Panc1 (cell line): ENCODE measurements around the gene UGDH. TPM values are rescaled to one million over a fixed set of nuclear protein-coding genes. Genes with fewer than 3 reads are reported as not detected.

ENCODE experiments used
- ATAC-seq: fragments of 200-7000 bp; cut with Tn5 transposase; 2 replicates; pipeline ENCODE4 v1.9.1; 2020; ENCODE audit warnings: mild to moderate bottlenecking, moderate library complexity
- BruUV-seq: library from RNA; stranded (reverse); fragments of 400-500 nt; replicated peaks from 2 replicates; lab custom pipeline; 2021; lab: Mats Ljungman, UMichigan
- CTCF ChIA-PET: fragments of 300-600 bp; sonication (Branson Sonifier 250); formaldehyde crosslinking; loops from one replicate; lab custom pipeline; 2022; ENCODE audit warnings: antibody characterized with exemption; lab: Charles Lee
- POLR2A ChIA-PET: fragments of 300-600 bp; sonication (Branson Sonifier 250); formaldehyde crosslinking; loops from one replicate; lab custom pipeline; 2022; ENCODE audit warnings: antibody characterized with exemption; lab: Charles Lee
- DNase-seq: peaks from one replicate; pipeline ENCODE4 v3.0.0-alpha.2; 2010; ENCODE audit warnings: low read depth, low spot score
- H3K27ac ChIP-seq: 2 replicates; pipeline ENCODE4 v1.5.1; 2011; ENCODE audit warnings: mild to moderate bottlenecking, low read length, inconsistent platforms
- H3K27me3 ChIP-seq: fragments of 200-500 bp; sonication (Bioruptor generic); 2 replicates; pipeline ENCODE4 v1.6.0; 2014; ENCODE audit warnings: low read length, inconsistent platforms; ENCODE audit not compliant: control insufficient read depth, insufficient read depth
- H3K36me3 ChIP-seq: fragments of 200-500 bp; sonication (Bioruptor generic); 2 replicates; pipeline ENCODE4 v1.5.1; 2014; ENCODE audit warnings: inconsistent platforms, mild to moderate bottlenecking, low read length, moderate library complexity; ENCODE audit not compliant: control insufficient read depth, insufficient read depth
- H3K4me1 ChIP-seq: 2 replicates; pipeline ENCODE4 v1.5.1; 2011; ENCODE audit warnings: inconsistent platforms, mild to moderate bottlenecking, low read length, moderate library complexity; ENCODE audit not compliant: control insufficient read depth, insufficient read depth
- H3K4me3 ChIP-seq, 2 experiments: 2 replicates each; pipeline ENCODE4 v1.5.1; 2011 to 2012; ENCODE audit warnings: low read depth in 2 of 2, low read length in 2 of 2, mild to moderate bottlenecking in 2 of 2, inconsistent platforms in 1 of 2, moderate library complexity in 1 of 2
- H3K9me3 ChIP-seq: fragments of 200-500 bp; sonication (Bioruptor generic); 2 replicates; pipeline ENCODE4 v1.5.1; 2014; ENCODE audit warnings: low read depth, mild to moderate bottlenecking, inconsistent platforms, low read length, moderate library complexity; ENCODE audit not compliant: control insufficient read depth, insufficient read depth
- POLR2AphosphoS5 ChIP-seq: IDR thresholded peaks from 2 replicates; pipeline ENCODE4 v1.6.1; 2012; ENCODE audit warnings: mild to moderate bottlenecking, low read depth, low read length, moderate library complexity
- SIN3A ChIP-seq: IDR thresholded peaks from 2 replicates; pipeline ENCODE4 v1.6.1; 2012; ENCODE audit warnings: low read depth, mild to moderate bottlenecking, low read length, moderate library complexity, borderline replicate concordance; ENCODE audit not compliant: insufficient read depth
- TCF7L2 ChIP-seq: IDR thresholded peaks from 2 replicates; pipeline ENCODE4 v1.6.1; 2011; ENCODE audit warnings: mild to moderate bottlenecking, low read depth, low read length, inconsistent platforms
- in situ Hi-C: cut with HindIII; loops from 2 replicates; pipeline ENCODE4 v1.10.0; 2016; ENCODE audit warnings: low sequenced_read_pairs, low pct_unique_long_range_greater_than_20kb
- intact Hi-C: fragments of 100-400 bp; cut with micrococcal nuclease; formaldehyde crosslinking; loops from one replicate; pipeline ENCODE4 v1.10.0; 2022; ENCODE audit not compliant: unreplicated experiment
- total RNA-seq: library from RNA; stranded (reverse); gene quantifications from one replicate; pipeline ENCODE4 v1.2.1, GENCODE V29; 2021; ENCODE audit not compliant: unreplicated experiment
- TF ChIP-seq, protein P1 (sequence below), 2 experiments: IDR thresholded peaks; 2 replicates each; pipeline ENCODE4 v1.6.1; 2011 to 2012; ENCODE audit warnings: low read depth in 2 of 2, control low read depth in 1 of 2, low read length in 1 of 2, mild to moderate bottlenecking in 1 of 2, moderate library complexity in 1 of 2; ENCODE audit not compliant: insufficient read depth in 1 of 2
- TF ChIP-seq, protein P2 (sequence below): fragments of 450-650 bp; IDR thresholded peaks from 2 replicates; pipeline ENCODE4 v1.5.1; 2017; ENCODE audit warnings: mild to moderate bottlenecking

UGDH gene
- total RNA-seq, 1 experiment from 2014 or later, result 373 TPM

DNA sequence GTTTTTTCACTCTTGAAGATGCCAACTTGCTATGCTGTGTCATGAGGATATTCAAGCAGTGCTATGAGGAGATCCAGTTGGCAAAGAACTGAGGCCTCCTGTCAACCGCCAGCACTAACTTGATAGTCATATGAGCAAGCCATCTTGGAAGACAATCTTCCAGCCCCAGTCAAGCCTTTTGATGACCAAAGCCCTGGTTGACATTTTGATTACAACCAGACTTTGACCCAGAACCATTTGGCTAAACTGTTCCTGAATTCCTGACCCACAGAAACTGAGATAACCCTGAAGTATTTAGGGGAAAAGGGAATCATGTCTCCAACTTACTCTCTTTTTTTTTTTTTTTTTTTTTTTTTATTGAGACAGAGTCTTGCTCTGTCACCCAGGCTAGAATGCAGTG, 32.9 kb downstream of the UGDH start:
- Histone ChIP-seq H3K27me3 (no peaks in the 10 kb centered on the region), H3K4me3 (no peak overlapping the region), H3K27ac (no peak overlapping the region), H3K36me3 (peaks cover 13% of the 10 kb centered on the region; the same call in 1 of the 2 replicates), H3K9me3 (no peaks in the 10 kb centered on the region), H3K4me1 (peaks cover 7% of the 10 kb centered on the region; the same call in 1 of the 2 replicates)
- in situ Hi-C loops, result no loop called here
- intact Hi-C loops, result no loop called here
- POLR2A ChIA-PET, result no interaction called here
- TF ChIP-seq, protein P1, sequence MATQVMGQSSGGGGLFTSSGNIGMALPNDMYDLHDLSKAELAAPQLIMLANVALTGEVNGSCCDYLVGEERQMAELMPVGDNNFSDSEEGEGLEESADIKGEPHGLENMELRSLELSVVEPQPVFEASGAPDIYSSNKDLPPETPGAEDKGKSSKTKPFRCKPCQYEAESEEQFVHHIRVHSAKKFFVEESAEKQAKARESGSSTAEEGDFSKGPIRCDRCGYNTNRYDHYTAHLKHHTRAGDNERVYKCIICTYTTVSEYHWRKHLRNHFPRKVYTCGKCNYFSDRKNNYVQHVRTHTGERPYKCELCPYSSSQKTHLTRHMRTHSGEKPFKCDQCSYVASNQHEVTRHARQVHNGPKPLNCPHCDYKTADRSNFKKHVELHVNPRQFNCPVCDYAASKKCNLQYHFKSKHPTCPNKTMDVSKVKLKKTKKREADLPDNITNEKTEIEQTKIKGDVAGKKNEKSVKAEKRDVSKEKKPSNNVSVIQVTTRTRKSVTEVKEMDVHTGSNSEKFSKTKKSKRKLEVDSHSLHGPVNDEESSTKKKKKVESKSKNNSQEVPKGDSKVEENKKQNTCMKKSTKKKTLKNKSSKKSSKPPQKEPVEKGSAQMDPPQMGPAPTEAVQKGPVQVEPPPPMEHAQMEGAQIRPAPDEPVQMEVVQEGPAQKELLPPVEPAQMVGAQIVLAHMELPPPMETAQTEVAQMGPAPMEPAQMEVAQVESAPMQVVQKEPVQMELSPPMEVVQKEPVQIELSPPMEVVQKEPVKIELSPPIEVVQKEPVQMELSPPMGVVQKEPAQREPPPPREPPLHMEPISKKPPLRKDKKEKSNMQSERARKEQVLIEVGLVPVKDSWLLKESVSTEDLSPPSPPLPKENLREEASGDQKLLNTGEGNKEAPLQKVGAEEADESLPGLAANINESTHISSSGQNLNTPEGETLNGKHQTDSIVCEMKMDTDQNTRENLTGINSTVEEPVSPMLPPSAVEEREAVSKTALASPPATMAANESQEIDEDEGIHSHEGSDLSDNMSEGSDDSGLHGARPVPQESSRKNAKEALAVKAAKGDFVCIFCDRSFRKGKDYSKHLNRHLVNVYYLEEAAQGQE (IDR thresholded peaks at IDR 0.05; ENCODE audit: insufficient read depth in 1 of 2, low read depth in 2 of 2, low read length in 1 of 2), result no peak
- TF ChIP-seq TCF7L2 (no peak), POLR2AphosphoS5 (no peak), SIN3A (no peak)
- TF ChIP-seq, protein P2, sequence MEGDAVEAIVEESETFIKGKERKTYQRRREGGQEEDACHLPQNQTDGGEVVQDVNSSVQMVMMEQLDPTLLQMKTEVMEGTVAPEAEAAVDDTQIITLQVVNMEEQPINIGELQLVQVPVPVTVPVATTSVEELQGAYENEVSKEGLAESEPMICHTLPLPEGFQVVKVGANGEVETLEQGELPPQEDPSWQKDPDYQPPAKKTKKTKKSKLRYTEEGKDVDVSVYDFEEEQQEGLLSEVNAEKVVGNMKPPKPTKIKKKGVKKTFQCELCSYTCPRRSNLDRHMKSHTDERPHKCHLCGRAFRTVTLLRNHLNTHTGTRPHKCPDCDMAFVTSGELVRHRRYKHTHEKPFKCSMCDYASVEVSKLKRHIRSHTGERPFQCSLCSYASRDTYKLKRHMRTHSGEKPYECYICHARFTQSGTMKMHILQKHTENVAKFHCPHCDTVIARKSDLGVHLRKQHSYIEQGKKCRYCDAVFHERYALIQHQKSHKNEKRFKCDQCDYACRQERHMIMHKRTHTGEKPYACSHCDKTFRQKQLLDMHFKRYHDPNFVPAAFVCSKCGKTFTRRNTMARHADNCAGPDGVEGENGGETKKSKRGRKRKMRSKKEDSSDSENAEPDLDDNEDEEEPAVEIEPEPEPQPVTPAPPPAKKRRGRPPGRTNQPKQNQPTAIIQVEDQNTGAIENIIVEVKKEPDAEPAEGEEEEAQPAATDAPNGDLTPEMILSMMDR, result no peak
- DNase-seq (no peak), ATAC-seq (no peak)
- BruUV-seq, result no TSS peak
- CTCF ChIA-PET, result no interaction called here

DNA sequence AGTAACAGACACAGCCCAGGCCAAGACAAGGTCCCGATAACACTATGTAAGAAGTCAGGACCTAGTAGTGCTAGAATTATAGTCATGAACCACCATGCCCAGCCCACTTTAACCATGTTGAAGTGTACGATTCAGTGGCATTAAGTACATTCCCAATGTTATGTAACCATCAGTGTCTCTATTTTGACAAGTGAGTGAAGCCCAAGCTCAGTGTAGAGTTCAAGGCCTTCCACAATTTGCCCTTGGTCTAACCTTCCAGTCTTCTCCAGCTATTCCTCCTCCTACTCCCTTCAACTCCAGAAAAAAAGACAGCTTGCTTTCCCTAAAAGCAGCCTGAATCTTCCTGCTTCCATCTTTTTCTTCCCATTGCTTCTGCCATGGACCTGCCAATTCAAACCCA, 36.9 kb downstream of the UGDH start:
- no peaks in the 10 kb centered on the region for H3K27me3 ChIP-seq
- CTCF ChIA-PET, result no interaction called here
- POLR2A ChIA-PET, result no interaction called here
- H3K36me3 ChIP-seq, result no peaks in the 10 kb centered on the region
- TF ChIP-seq, protein P2, result no peak
- TF ChIP-seq, protein P1 (IDR thresholded peaks at IDR 0.05; ENCODE audit: insufficient read depth in 1 of 2, low read depth in 2 of 2, low read length in 1 of 2), result no peak
- TF ChIP-seq SIN3A (no peak), POLR2AphosphoS5 (no peak), TCF7L2 (no peak)
- no peak for DNase-seq
- intact Hi-C loops (no loop called here), in situ Hi-C loops (no loop called here)
- no peak for ATAC-seq
- no peak overlapping the region for H3K27ac ChIP-seq
- no peaks in the 10 kb centered on the region for H3K9me3 ChIP-seq
- no peaks in the 10 kb centered on the region for H3K4me1 ChIP-seq
- no TSS peak for BruUV-seq
- no peak overlapping the region for H3K4me3 ChIP-seq
